Brain microvascular endothelial cell (primary cell): ENCODE measurements around the gene ARHGEF39.

Source experiments
- DNase-seq: peaks from one replicate; pipeline ENCODE4 v3.0.0-alpha.2; 2020
- H3K27ac ChIP-seq: fragments of 250-450 bp; sonication (Bioruptor Pico); 2 replicates; pipeline ENCODE4 v1.5.1; 2020; ENCODE audit warnings: mild to moderate bottlenecking, moderate library complexity
- H3K27me3 ChIP-seq: fragments of 250-450 bp; sonication (Bioruptor Pico); replicated peaks from 2 replicates; pipeline ENCODE4 v1.5.1; 2020; ENCODE audit warnings: mild to moderate bottlenecking
- H3K36me3 ChIP-seq: fragments of 250-450 bp; sonication (Bioruptor Pico); replicated peaks from 2 replicates; pipeline ENCODE4 v1.5.1; 2020; ENCODE audit warnings: mild to moderate bottlenecking
- H3K4me3 ChIP-seq: 2 replicates; pipeline ENCODE4 v1.5.1; 2011; ENCODE audit warnings: low read depth, mild to moderate bottlenecking, control low read depth, low read length, moderate library complexity
- in situ Hi-C: cut with HindIII; loops from 2 replicates; pipeline ENCODE4 v1.10.0; 2017; ENCODE audit warnings: low sequenced_read_pairs, low pct_ligation_motif_present
- TF ChIP-seq, protein P1 (sequence below): IDR thresholded peaks from 2 replicates; pipeline ENCODE4 v1.5.1; 2011; ENCODE audit warnings: low read depth, mild to moderate bottlenecking, moderate library complexity, low read length, control low read depth, inconsistent platforms; ENCODE audit errors: missing control alignments

The ARHGEF39 gene

DNA sequence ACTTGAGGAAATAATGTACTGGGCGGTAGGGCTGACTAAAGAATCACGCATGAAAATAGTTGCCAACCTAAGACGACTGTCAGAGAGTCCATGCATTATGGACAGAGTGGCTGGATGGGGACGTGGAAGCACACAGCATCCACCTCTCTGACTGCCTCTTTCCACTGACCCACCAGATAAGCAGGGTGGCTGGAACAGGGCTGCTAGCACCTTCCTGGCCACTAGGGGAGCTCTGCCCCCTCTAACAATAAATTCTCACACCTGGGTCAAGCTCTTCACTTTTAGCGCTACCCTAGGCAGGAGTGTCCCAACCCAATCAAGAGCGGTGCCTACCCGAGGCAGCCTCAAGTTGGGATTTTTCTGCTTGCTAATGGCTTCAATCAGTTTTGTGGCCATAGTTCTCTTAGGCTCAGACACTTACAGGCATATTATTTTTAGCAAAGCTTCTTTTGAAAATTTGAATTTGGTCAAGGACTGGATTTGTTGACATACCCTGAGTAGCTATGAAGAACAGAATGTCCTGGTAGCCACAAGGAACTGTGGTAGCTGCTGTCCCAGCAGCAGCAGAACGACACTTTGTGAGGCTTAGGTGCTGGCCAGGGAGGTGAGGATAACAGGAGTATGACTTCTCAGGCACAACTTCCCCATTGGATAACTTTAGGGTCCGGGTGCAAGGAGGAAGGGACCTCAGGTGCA is 31.7 kb upstream of the ARHGEF39 start:
- Histone ChIP-seq H3K27ac (peak overlapping the region; percentile 20), H3K27me3 (no peaks in the 10 kb centered on the region), H3K36me3 (peaks cover 65% of the 10 kb centered on the region), H3K4me3 (no peak overlapping the region)
- in situ Hi-C loops, result no loop called here
- no peak for DNase-seq
- TF ChIP-seq, protein P1, sequence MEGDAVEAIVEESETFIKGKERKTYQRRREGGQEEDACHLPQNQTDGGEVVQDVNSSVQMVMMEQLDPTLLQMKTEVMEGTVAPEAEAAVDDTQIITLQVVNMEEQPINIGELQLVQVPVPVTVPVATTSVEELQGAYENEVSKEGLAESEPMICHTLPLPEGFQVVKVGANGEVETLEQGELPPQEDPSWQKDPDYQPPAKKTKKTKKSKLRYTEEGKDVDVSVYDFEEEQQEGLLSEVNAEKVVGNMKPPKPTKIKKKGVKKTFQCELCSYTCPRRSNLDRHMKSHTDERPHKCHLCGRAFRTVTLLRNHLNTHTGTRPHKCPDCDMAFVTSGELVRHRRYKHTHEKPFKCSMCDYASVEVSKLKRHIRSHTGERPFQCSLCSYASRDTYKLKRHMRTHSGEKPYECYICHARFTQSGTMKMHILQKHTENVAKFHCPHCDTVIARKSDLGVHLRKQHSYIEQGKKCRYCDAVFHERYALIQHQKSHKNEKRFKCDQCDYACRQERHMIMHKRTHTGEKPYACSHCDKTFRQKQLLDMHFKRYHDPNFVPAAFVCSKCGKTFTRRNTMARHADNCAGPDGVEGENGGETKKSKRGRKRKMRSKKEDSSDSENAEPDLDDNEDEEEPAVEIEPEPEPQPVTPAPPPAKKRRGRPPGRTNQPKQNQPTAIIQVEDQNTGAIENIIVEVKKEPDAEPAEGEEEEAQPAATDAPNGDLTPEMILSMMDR, result peak; percentile 95

DNA sequence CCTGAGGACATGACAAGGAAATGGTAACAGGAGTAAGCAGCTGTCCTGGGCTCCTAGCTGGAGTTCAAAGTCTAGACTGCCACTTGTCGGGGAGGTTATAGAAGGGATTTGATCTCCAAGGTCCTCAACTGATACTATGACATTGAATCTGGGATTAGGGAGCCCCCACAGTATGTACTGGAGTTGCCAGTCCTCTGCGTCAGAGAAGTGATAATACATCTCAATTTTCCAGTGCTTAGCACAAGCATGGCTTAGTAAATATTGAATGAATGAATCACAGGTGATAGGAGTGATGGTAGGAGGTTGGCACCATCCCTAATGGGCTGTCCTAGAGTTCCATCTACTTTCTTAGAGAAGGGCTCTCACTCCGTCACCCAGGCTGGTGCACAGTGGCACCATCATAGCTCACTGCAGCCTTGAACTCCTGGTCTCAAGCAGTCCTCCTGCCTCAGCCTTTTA is 31.0 kb upstream of the ARHGEF39 start:
- Histone ChIP-seq H3K27me3 (no peaks in the 10 kb centered on the region), H3K27ac (peak overlapping the region; percentile 20), H3K4me3 (no peak overlapping the region), H3K36me3 (peaks cover 58% of the 10 kb centered on the region)
- no peak for DNase-seq
- TF ChIP-seq, protein P1, result no peak
- in situ Hi-C loops, result no loop called here

DNA sequence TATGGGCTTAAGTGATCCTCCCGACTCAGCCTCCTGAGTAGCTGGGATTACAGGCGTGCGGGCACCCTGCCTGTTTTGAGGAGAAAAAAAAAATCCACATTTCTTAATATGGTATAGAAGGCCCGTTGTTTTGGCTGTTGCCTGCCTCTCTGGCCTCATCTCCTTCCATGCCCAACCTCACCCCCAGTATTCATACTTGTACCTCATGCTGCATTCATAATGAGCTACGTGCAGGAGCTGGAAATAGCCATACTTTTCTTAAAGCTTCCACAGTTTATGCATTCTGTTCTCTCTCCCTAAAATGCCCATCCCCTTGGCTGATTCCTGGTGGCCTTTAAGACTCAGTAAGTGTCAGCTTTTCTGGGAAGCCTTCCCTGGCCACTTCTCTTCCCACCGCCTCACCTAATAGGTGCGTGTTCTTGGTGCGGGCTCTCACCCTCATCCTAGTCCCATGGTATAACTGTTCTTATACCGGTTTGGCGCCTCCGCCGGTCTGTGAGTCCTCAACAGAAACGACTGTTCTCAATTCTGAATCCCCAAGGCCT is 26.8 kb upstream of the ARHGEF39 start:
- in situ Hi-C loops, result no loop called here
- TF ChIP-seq, protein P1, result no peak
- DNase-seq, result no peak
- Histone ChIP-seq H3K36me3 (peaks cover 36% of the 10 kb centered on the region), H3K4me3 (no peak overlapping the region), H3K27me3 (no peaks in the 10 kb centered on the region), H3K27ac (peak overlapping the region; percentile 79)

DNA sequence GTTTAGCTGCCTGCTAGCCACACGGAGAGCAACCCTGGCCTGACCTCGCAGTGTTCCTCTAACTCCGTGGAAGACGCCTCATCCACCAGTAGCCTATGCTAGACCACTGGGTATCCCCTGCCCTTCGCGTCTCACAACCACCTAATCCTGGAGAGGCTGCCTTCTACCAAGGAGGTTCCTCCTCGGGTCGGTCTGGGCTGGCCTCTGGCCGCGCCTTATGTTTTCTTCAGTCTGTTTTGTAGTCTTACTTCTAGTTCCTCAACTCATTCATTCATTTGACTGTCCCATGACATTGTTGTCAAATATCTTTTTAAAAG is 26.3 kb upstream of the ARHGEF39 start:
- H3K4me3 ChIP-seq, result peak overlapping the region; percentile 90
- no peaks in the 10 kb centered on the region for H3K27me3 ChIP-seq
- TF ChIP-seq, protein P1, result no peak
- no peak for DNase-seq
- H3K27ac ChIP-seq, result peak overlapping the region; percentile 79
- H3K36me3 ChIP-seq, result peaks cover 33% of the 10 kb centered on the region
- in situ Hi-C loops, result no loop called here

DNA sequence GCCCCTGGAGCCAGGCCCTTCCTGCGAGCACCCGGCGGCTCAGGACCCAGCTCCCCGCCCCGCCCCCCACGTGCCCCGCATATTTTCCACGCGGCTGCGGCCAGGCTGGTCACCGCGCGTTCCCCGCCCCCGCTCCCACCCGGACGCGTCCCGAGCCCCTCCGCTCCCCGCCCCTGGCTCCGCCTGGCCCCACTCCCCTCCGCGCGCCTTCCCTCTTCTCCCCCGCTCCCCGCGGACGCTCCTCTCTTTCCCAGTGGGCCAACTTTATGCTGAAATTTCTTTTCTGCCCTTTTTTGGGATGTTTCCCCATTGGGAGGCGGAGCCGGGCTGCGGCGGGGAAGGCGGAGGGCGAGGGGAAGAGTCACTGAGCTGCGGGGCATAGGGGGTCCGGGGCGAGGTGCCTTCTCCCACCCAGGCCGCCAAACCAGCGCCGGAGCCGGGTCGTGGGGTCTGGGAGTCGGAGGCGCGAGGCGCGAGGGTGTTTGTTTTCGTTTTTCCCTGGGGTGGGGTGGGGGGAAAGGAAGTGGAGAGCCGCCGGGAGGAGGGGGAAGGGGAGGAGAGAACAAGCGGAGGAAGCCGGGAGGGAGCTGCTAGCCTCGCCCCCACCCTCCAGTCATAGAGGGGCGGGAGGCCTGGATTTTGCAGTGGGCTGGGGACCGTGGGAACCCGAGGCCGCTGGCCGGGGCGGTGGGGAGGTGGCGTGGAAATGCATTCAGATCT is 25.8 kb upstream of the ARHGEF39 start:
- in situ Hi-C loops, result no loop called here
- H3K4me3 ChIP-seq, result peak overlapping the region; percentile 90
- H3K27ac ChIP-seq, result peak overlapping the region; percentile 79
- TF ChIP-seq, protein P1, result no peak
- no peaks in the 10 kb centered on the region for H3K27me3 ChIP-seq
- H3K36me3 ChIP-seq, result peaks cover 33% of the 10 kb centered on the region
- peak; percentile 79 for DNase-seq
